ENCODE measurements around the gene FAM193A.
"Not testable (repeated sequence)": the region's sequence is repeated elsewhere in the genome, so short reads cannot be mapped to it uniquely, and the experiment has no call there.

FAM193A gene

GRCh38 chr4:2626231-2626630 is 89.8 kb downstream of the FAM193A start:
- no peak overlapping the region for H3K4me3 ChIP-seq (ENCODE audit: low read depth, low read length)
- TF ChIP-seq CTCF (IDR thresholded peaks at IDR 0.05; ENCODE audit: borderline replicate concordance, insufficient read depth, low read depth, low read length), result no peak

- TF ChIP-seq CTCF (IDR thresholded peaks at IDR 0.05; ENCODE audit: borderline replicate concordance, insufficient read depth, low read depth, low read length), result no peak
- H3K4me3 ChIP-seq (ENCODE audit: low read depth, low read length), result no peak overlapping the region
These were observed 94.3 kb downstream of the FAM193A start for GRCh38 chr4:2630556-2631273.

- no peak for TF ChIP-seq CTCF (IDR thresholded peaks at IDR 0.05; ENCODE audit: borderline replicate concordance, insufficient read depth, low read depth, low read length)
- H3K4me3 ChIP-seq (ENCODE audit: low read depth, low read length), result no peak overlapping the region
These were observed 97.6 kb downstream of the FAM193A start for GRCh38 chr4:2634014-2634413.

GRCh38 chr4:2636331-2636730 is 99.9 kb downstream of the FAM193A start:
- H3K4me3 ChIP-seq (ENCODE audit: low read depth, low read length), result no peak overlapping the region
- no peak for TF ChIP-seq CTCF (IDR thresholded peaks at IDR 0.05; ENCODE audit: borderline replicate concordance, insufficient read depth, low read depth, low read length)

GRCh38 chr4:2636994-2637393 is 100.5 kb downstream of the FAM193A start:
- H3K4me3 ChIP-seq (ENCODE audit: low read depth, low read length), result not testable (repeated sequence)

GRCh38 chr4:2637956-2638552 is 101.6 kb downstream of the FAM193A start:
- no peak overlapping the region for H3K4me3 ChIP-seq (ENCODE audit: low read depth, low read length)
- TF ChIP-seq CTCF (IDR thresholded peaks at IDR 0.05; ENCODE audit: borderline replicate concordance, insufficient read depth, low read depth, low read length), result no peak

GRCh38 chr4:2638730-2639129 is 102.3 kb downstream of the FAM193A start:
- no peak for TF ChIP-seq CTCF (IDR thresholded peaks at IDR 0.05; ENCODE audit: borderline replicate concordance, insufficient read depth, low read depth, low read length)
- no peak overlapping the region for H3K4me3 ChIP-seq (ENCODE audit: low read depth, low read length)

Data from GM12875 (cell line).